ENCODE data around the gene DLG4. TPM values are rescaled to one million over a fixed set of nuclear protein-coding genes. Genes with fewer than 3 reads are reported as not detected.
A peak's percentile ranks its signal among the peaks of the same experiment; 100 is the strongest.

DLG4 gene
- total and polyA plus RNA-seq, 2 donors (not counting 1 experiment from before 2014, with no cell fraction given): 2.0 to 12.5 TPM

DNA sequence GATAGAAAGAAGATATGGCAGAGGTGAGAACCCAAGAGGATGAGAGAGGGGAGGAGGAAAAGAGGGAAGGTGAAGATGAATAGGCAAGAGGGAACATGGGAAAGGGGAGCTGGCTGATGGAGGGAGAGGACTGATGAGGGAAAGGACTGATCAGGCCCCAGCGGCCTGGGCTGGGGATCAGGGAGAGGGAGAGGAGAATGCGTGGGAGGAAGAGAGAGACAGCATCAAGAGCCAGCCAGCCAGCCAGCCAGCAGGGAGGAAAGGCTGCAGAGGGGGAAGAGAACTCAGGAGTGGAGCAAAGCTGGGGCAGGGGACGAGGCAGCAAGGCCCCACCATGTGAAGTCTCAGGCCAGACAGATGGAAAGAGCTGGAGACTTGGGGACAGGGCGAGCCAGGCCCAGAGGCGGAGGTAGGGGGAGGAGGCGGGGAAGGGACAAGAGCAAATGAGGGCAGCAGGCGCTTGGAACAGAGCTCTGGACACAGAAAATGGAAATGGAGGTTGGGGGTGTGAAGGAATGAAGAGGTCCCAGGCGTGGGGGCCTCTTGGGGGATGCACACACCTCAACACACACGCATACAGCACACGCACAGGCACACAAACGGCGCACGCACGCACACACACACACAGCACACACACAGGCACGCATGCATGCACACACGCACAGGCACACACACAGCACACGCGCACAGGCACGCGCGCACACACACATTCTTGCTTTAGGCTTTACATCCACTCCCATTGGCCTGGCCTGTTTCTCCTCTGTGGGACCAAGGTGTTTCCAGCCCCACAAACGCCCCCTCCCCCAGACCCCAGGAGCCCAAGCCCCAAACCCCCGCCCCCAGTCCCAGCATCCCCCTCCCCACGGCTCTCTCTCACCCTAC lies 12.3 kb downstream of the DLG4 start:
- no peak overlapping the region for H3K27ac ChIP-seq (ENCODE audit: low read length in 2 of 2)

More for the DNA sequence above, 12.3 kb downstream of the DLG4 start:
- H3K4me2 ChIP-seq (replicated peaks; ENCODE audit: low read depth, low read length, poor library complexity, severe bottlenecking): no peak overlapping the region
- CTCF ChIA-PET: no interaction called here
- DNase-seq (no peak), ATAC-seq (ENCODE audit: low read depth) (no peak)
- H3K9ac ChIP-seq (ENCODE audit: low read length): no peak overlapping the region
- no peaks in the 10 kb centered on the region for H3K79me2 ChIP-seq (ENCODE audit: control insufficient read depth, insufficient read depth, low read length)
- no peak for TF ChIP-seq EZH2 (IDR thresholded peaks at IDR 0.05; ENCODE audit: borderline replicate concordance, insufficient read depth, low read depth, low read length, poor library complexity, severe bottlenecking)
- TF ChIP-seq, protein P1, sequence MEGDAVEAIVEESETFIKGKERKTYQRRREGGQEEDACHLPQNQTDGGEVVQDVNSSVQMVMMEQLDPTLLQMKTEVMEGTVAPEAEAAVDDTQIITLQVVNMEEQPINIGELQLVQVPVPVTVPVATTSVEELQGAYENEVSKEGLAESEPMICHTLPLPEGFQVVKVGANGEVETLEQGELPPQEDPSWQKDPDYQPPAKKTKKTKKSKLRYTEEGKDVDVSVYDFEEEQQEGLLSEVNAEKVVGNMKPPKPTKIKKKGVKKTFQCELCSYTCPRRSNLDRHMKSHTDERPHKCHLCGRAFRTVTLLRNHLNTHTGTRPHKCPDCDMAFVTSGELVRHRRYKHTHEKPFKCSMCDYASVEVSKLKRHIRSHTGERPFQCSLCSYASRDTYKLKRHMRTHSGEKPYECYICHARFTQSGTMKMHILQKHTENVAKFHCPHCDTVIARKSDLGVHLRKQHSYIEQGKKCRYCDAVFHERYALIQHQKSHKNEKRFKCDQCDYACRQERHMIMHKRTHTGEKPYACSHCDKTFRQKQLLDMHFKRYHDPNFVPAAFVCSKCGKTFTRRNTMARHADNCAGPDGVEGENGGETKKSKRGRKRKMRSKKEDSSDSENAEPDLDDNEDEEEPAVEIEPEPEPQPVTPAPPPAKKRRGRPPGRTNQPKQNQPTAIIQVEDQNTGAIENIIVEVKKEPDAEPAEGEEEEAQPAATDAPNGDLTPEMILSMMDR (IDR thresholded peaks at IDR 0.05): no peak
- H3K36me3 ChIP-seq (replicated peaks in 1 of 2; ENCODE audit: control extremely low read depth in 1 of 2, control insufficient read depth in 1 of 2, extremely low read depth in 1 of 2, insufficient read depth in 2 of 2, low read length in 1 of 2): no peaks in the 10 kb centered on the region
- POLR2A ChIA-PET: interaction anchor here (0.5 to 0.8 kb wide), 2 partner anchors 12 to 74 kb away, joined by 3 to 9 read pairs; partner anchors contain the start of gene DLG4
- no peak overlapping the region for H2AFZ ChIP-seq (ENCODE audit: insufficient read depth, low read depth, low read length, poor library complexity, severe bottlenecking)
- no peak overlapping the region for H3K4me3 ChIP-seq (ENCODE audit: control extremely low read depth in 1 of 5, extremely low read depth in 1 of 5, insufficient read depth in 1 of 5, low read depth in 2 of 5, low read length in 4 of 5)
- Mint-ChIP-seq H3K4me3 (no peak overlapping the region), H3K9me3 (ENCODE audit: insufficient read depth) (no peaks in the 10 kb centered on the region), H3K27me3 (peaks cover 5% of the 10 kb centered on the region), H3K27ac (peak overlapping the region; percentile 32), H3K4me1 (peaks cover 28% of the 10 kb centered on the region)
- H3K9me3 ChIP-seq (ENCODE audit: control extremely low read depth in 1 of 3, control insufficient read depth in 2 of 3, insufficient read depth in 1 of 3, low read length in 2 of 3): no peaks in the 10 kb centered on the region
- peaks cover 17 to 25% of the 10 kb centered on the region in 2 donors for H3K4me1 ChIP-seq (ENCODE audit: control insufficient read depth in 2 of 2, insufficient read depth in 2 of 2, low read length in 2 of 2)
- intact Hi-C loops (cut with micrococcal nuclease): no loop called here
- H3K27me3 ChIP-seq (replicated peaks in 1 of 4; ENCODE audit: control extremely low read depth in 1 of 4, control insufficient read depth in 3 of 4, insufficient read depth in 4 of 4, low read length in 3 of 4): peaks cover 0 to 4% (median 0%) of the 10 kb centered on the region in 4 experiments
- no peaks in the 10 kb centered on the region for H4K20me1 ChIP-seq (ENCODE audit: control insufficient read depth, insufficient read depth, low read length, poor library complexity, severe bottlenecking)
- 97% methylated on average over 15 of the region's 24 CpGs for WGBS (ENCODE audit: insufficient coverage)

All from B cell (primary cell).